ENCODE measurements around the gene SUPT7L. TPM values are rescaled to one million over a fixed set of nuclear protein-coding genes. Genes with fewer than 3 reads are reported as not detected.

Gene SUPT7L
- total RNA-seq, 1 experiment from 2014 or later, result 22.4 TPM

DNA sequence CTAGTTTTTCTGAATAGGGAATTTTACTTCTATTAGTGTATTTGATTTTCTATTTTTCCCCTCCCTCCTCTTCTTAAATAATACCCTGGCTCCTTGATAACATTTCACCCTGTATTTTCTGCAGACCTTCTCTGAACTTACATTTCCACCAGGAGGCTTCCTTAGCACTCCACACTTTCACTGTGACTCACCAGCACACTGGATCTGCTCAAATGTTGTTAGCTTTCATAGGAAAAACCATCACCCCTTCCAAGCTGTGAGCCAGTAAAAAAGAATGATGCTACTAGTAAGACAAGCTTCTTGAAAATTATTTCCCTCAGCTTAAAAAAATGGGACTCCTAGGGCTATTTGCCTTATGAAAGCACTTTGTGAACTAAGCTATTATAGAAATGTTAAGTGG is 16.1 kb downstream of the SUPT7L start:
- intact Hi-C loops (cut with micrococcal nuclease; ENCODE audit: unreplicated experiment), result no loop called here
- H3K4me3 ChIP-seq (ENCODE audit: low read depth in 2 of 2, low read length in 2 of 2), result no peak overlapping the region
- TF ChIP-seq, protein P1, sequence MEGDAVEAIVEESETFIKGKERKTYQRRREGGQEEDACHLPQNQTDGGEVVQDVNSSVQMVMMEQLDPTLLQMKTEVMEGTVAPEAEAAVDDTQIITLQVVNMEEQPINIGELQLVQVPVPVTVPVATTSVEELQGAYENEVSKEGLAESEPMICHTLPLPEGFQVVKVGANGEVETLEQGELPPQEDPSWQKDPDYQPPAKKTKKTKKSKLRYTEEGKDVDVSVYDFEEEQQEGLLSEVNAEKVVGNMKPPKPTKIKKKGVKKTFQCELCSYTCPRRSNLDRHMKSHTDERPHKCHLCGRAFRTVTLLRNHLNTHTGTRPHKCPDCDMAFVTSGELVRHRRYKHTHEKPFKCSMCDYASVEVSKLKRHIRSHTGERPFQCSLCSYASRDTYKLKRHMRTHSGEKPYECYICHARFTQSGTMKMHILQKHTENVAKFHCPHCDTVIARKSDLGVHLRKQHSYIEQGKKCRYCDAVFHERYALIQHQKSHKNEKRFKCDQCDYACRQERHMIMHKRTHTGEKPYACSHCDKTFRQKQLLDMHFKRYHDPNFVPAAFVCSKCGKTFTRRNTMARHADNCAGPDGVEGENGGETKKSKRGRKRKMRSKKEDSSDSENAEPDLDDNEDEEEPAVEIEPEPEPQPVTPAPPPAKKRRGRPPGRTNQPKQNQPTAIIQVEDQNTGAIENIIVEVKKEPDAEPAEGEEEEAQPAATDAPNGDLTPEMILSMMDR (IDR thresholded peaks at IDR 0.05), result no peak
- no peak for TF ChIP-seq SIN3A (IDR thresholded peaks at IDR 0.05; ENCODE audit: borderline replicate concordance, insufficient read depth, low read depth, low read length)
- TF ChIP-seq, protein P2, sequence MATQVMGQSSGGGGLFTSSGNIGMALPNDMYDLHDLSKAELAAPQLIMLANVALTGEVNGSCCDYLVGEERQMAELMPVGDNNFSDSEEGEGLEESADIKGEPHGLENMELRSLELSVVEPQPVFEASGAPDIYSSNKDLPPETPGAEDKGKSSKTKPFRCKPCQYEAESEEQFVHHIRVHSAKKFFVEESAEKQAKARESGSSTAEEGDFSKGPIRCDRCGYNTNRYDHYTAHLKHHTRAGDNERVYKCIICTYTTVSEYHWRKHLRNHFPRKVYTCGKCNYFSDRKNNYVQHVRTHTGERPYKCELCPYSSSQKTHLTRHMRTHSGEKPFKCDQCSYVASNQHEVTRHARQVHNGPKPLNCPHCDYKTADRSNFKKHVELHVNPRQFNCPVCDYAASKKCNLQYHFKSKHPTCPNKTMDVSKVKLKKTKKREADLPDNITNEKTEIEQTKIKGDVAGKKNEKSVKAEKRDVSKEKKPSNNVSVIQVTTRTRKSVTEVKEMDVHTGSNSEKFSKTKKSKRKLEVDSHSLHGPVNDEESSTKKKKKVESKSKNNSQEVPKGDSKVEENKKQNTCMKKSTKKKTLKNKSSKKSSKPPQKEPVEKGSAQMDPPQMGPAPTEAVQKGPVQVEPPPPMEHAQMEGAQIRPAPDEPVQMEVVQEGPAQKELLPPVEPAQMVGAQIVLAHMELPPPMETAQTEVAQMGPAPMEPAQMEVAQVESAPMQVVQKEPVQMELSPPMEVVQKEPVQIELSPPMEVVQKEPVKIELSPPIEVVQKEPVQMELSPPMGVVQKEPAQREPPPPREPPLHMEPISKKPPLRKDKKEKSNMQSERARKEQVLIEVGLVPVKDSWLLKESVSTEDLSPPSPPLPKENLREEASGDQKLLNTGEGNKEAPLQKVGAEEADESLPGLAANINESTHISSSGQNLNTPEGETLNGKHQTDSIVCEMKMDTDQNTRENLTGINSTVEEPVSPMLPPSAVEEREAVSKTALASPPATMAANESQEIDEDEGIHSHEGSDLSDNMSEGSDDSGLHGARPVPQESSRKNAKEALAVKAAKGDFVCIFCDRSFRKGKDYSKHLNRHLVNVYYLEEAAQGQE (IDR thresholded peaks at IDR 0.05; ENCODE audit: insufficient read depth in 1 of 2, low read depth in 2 of 2, low read length in 1 of 2), result no peak
- no peak for TF ChIP-seq TCF7L2 (IDR thresholded peaks at IDR 0.05; ENCODE audit: low read depth, low read length)
- TF ChIP-seq POLR2AphosphoS5 (IDR thresholded peaks at IDR 0.05; ENCODE audit: low read depth, low read length), result no peak
- no peak overlapping the region for H3K27ac ChIP-seq (ENCODE audit: low read length)
- POLR2A ChIA-PET, result no interaction called here
- CTCF ChIA-PET, result no interaction called here
- peaks cover 23% of the 10 kb centered on the region for H3K36me3 ChIP-seq (ENCODE audit: control insufficient read depth, insufficient read depth, low read length)
- ATAC-seq, result no peak
- no peaks in the 10 kb centered on the region for H3K4me1 ChIP-seq (ENCODE audit: control insufficient read depth, insufficient read depth, low read length)
- H3K9me3 ChIP-seq (ENCODE audit: control insufficient read depth, insufficient read depth, low read depth, low read length), result no peaks in the 10 kb centered on the region
- BruUV-seq (replicated peaks), result no TSS peak
- DNase-seq (ENCODE audit: low read depth, low spot score), result no peak
- in situ Hi-C loops (cut with HindIII; ENCODE audit: low pct_unique_long_range_greater_than_20kb, low sequenced_read_pairs), result no loop called here
- H3K27me3 ChIP-seq (ENCODE audit: control insufficient read depth, insufficient read depth, low read length), result no peaks in the 10 kb centered on the region

DNA sequence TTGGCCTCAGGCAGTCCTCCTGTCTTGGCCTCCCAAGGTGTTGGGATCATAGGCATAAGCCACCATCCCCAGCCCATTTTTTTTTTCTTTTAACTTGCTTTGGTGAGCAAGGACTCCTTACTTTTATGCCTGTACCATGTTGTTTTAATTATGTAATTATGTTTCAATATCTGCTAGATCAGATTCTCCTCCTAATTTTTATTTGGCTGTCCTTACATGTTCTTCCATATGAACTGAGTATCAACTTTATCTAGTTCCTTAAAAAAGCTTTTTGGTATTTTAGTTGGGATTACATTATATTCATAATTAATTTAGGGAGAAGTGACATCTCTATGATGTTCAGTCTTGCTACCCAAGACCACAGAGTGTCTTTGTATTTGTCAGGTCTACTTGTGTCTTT is 18.2 kb downstream of the SUPT7L start:
- intact Hi-C loops (cut with micrococcal nuclease; ENCODE audit: unreplicated experiment), result no loop called here
- Histone ChIP-seq H3K36me3 (ENCODE audit: control insufficient read depth, insufficient read depth, low read length) (peaks cover 11% of the 10 kb centered on the region), H3K4me3 (ENCODE audit: low read depth in 2 of 2, low read length in 2 of 2) (no peak overlapping the region), H3K4me1 (ENCODE audit: control insufficient read depth, insufficient read depth, low read length) (no peaks in the 10 kb centered on the region), H3K9me3 (ENCODE audit: control insufficient read depth, insufficient read depth, low read depth, low read length) (no peaks in the 10 kb centered on the region), H3K27me3 (ENCODE audit: control insufficient read depth, insufficient read depth, low read length) (no peaks in the 10 kb centered on the region), H3K27ac (ENCODE audit: low read length) (no peak overlapping the region)
- no TSS peak for BruUV-seq (replicated peaks)
- DNase-seq (ENCODE audit: low read depth, low spot score) (no peak), ATAC-seq (no peak)
- CTCF ChIA-PET, result no interaction called here
- TF ChIP-seq POLR2AphosphoS5 (IDR thresholded peaks at IDR 0.05; ENCODE audit: low read depth, low read length) (no peak), SIN3A (IDR thresholded peaks at IDR 0.05; ENCODE audit: borderline replicate concordance, insufficient read depth, low read depth, low read length) (no peak), TCF7L2 (IDR thresholded peaks at IDR 0.05; ENCODE audit: low read depth, low read length) (no peak)
- TF ChIP-seq, protein P2 (IDR thresholded peaks at IDR 0.05; ENCODE audit: insufficient read depth in 1 of 2, low read depth in 2 of 2, low read length in 1 of 2), result no peak
- TF ChIP-seq, protein P1 (IDR thresholded peaks at IDR 0.05), result no peak
- POLR2A ChIA-PET, result no interaction called here
- in situ Hi-C loops (cut with HindIII; ENCODE audit: low pct_unique_long_range_greater_than_20kb, low sequenced_read_pairs), result no loop called here

Data from Panc1 (cell line).